AG09319 (cell line): ENCODE results near the gene EDN1.

Experiments
- DNase-seq: peaks from one replicate; pipeline ENCODE4 v3.0.0-alpha.2; 2010; ENCODE audit warnings: low read depth; ENCODE audit errors: extremely low read depth
- TF ChIP-seq, protein P1 (sequence below): IDR thresholded peaks from 2 replicates; pipeline ENCODE4 v1.5.1; 2011; ENCODE audit warnings: low read depth, mild to moderate bottlenecking, inconsistent platforms, low read length, moderate library complexity

Gene EDN1

DNA sequence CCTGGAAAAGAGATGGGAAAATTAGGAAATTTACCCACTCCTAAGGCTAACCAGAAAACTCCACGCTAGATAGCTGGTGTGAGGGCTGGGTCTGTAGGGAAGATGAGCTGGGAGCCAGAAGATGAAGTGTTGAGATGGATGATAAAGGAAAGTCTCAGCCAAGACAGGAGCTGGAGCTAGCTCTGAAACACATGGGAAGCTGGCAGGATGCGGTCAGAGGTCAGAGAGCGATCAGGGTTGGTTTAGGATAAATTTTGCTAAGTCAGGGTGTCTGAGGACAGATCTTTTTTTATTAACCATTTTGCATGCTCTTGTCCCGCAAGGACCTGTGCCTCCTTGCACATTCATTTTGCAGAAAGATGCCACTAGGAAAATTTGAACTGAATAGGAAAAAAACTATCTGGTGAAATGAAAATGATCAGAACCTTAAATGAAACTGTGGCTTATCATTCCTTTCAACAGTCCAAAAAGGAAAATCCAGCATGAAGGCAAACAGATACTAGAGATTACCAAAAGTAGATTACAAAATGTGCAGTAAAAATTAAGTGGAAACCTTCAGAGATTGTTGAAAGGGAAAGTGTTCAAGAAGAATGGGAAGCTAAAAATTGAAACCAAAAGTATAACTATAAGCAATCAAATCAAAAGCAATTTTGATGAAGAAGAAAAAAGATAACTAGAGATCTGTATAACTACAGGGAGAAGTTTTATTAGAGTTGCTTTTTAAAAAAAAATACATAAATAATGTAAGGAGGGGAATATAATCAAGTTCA lies 10.7 kb upstream of the EDN1 start:
- TF ChIP-seq, protein P1, sequence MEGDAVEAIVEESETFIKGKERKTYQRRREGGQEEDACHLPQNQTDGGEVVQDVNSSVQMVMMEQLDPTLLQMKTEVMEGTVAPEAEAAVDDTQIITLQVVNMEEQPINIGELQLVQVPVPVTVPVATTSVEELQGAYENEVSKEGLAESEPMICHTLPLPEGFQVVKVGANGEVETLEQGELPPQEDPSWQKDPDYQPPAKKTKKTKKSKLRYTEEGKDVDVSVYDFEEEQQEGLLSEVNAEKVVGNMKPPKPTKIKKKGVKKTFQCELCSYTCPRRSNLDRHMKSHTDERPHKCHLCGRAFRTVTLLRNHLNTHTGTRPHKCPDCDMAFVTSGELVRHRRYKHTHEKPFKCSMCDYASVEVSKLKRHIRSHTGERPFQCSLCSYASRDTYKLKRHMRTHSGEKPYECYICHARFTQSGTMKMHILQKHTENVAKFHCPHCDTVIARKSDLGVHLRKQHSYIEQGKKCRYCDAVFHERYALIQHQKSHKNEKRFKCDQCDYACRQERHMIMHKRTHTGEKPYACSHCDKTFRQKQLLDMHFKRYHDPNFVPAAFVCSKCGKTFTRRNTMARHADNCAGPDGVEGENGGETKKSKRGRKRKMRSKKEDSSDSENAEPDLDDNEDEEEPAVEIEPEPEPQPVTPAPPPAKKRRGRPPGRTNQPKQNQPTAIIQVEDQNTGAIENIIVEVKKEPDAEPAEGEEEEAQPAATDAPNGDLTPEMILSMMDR: no peak
- DNase-seq: no peak

DNA sequence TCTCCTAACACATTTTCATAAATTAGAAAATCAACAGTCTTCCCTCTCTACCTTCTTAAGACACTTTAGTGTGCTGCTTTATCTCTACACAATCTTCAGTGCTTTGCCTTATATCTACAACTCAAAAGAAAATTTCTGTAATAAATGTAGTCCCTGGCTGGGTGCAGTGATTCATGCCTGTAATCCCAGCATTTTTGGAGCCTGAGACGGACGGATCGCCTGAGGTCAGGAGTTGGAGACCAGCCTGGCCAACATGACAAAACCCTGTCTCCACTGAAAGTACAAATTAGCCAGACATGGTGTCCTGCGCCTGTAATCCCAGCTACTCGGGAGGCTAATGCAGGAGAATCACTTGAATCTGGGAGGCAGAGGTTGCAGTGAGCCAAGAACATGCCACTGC lies 9.7 kb upstream of the EDN1 start:
- TF ChIP-seq, protein P1: no peak
- DNase-seq: no peak

DNA sequence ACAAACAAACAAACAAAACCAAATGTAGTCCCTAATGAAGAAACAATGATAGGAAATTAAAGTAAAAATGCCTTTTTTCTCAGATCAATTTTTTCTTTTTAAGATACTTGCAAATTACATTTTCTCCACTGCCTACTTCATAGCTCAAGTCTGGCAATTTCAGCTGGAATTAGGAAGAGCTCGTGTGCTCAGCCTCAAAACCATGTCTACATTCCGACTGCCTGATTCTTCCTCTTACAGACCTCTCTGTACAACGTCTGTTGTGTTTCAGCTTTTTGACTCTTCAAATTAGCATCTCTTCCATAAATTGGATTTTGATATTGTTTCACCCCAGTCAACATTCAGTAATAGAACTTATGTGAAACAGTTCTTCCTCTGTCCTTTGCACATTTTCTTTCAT lies 9.3 kb upstream of the EDN1 start:
- TF ChIP-seq, protein P1: no peak

DNA sequence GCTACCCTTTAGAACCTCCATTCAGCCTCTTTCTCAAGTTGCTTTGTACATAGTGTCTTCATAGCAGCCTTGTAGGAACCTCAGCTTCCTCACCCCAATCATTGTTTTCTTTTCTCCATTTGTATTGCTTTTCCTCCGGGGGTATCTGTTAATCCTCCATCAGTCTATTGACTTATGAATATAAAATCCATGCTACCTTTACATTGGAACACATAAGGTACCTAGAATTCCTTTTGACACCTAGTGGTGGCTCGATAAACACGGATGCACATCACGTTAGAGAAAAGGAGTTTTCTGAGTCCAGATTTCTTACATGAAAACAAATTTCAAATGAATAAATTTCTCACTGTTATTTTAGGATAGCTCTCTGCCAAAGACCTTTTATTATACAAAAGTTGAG lies 6.3 kb upstream of the EDN1 start:
- TF ChIP-seq, protein P1: no peak
- no peak for DNase-seq

More for the DNA sequence above, 9.3 kb upstream of the EDN1 start:
- DNase-seq: no peak

DNA sequence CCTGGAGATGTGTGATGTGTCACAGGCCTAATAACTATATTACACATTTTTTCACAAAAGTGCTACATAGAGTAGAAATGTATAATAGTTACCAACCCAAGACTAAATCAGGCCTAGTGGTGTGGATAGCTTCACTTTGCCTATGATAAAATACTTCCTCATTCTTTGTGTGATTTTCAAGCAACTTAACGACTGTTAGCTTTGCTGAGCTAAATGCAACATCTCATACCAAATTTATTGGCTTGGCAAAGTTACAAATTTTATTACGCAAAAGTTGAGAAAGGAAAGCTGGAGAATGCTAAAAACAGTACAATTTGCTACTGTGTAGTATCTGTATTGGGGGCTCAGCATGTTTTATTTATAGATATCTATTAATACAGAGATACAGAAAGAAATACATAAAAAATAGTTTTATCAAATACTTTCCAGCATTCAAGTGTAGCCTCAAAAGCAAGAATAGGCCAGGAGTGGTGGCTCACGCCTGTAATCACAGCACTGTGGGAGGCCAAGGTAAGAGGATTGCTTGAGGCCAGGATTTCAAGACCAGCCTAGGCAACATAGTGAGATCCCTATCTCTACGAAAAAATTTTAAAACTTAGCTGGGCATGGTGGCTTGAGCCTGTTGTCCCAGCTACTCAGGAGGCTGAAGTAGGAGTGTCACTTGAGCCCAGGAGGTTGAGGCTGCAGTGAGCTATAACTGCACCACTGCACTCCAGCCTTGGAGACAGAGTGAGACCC lies 3.6 kb upstream of the EDN1 start:
- no peak for DNase-seq
- TF ChIP-seq, protein P1: no peak

DNA sequence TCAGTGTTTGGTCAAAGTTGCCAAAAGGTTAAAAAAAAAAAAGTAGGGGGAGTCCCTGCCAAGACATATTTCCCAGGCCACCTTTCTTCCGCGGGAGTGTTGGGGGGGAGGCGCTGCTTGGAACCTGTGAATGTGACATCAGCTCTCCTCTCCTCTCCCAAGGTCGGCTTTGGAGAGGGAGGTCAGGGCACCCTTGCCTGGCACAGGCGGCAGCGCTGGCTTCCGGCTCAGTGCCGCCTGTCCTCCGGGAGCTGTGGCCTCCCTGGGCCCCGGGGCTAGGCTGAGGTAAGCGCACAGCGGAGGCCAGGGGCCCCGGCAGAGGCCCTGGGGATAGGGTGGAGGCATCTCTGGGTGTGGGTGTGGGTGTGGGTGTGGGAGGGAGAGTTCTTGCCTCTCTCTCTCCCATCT lies 1.9 kb upstream of the EDN1 start:
- no peak for DNase-seq
- TF ChIP-seq, protein P1: no peak

DNA sequence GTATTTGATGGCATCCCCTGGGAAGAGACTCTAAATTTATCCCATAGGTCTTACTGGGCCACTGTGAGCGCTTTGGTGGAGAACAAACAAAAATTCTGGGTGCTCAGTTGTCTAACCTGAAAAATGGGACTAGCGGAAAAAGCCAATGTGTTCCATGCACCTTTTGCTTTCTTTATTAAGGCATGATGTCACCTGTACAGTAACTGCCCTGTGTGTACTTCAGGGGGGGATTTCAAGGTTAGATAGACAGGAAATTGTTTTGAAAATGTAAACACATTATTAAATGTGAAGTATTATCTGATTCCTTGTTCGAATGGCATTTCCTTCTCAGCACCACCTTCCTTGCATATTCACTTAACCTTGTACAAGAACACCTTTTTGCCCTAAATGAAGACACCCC lies 1.2 kb upstream of the EDN1 start:
- TF ChIP-seq, protein P1: no peak
- no peak for DNase-seq
